PFSK-1 (cell line): Measurements from ENCODE around the gene NAA80.

Experiments
- FOXP2 ChIP-seq: optimal IDR thresholded peaks from 2 replicates; pipeline ENCODE3; 2011; ENCODE audit warnings: borderline replicate concordance, control low read depth, inconsistent platforms; ENCODE audit not compliant: insufficient read depth; ENCODE audit errors: extremely low read length, extremely low read depth
- POLR2AphosphoS5 ChIP-seq: IDR thresholded peaks from 2 replicates; pipeline ENCODE4 v1.6.1; 2012; ENCODE audit warnings: low read depth, mild to moderate bottlenecking, control low read depth, low read length, moderate library complexity
- SIN3A ChIP-seq: IDR thresholded peaks from 2 replicates; pipeline ENCODE4 v1.6.1; 2012; ENCODE audit warnings: mild to moderate bottlenecking, low read length, moderate library complexity, borderline replicate concordance; ENCODE audit not compliant: insufficient read depth
- TAF1 ChIP-seq: IDR thresholded peaks from 2 replicates; pipeline ENCODE4 v1.6.1; 2012; ENCODE audit warnings: low read length, control low read depth, borderline replicate concordance; ENCODE audit not compliant: insufficient read depth
- TF ChIP-seq, protein P1 (sequence below), 2 experiments: IDR thresholded peaks; 2 replicates each; pipeline versions ENCODE4 v1.6.1 to v1.8.0; 2011 to 2012; ENCODE audit warnings: low read depth in 2 of 2, low read length in 2 of 2, control low read depth in 1 of 2, inconsistent platforms in 1 of 2, mild to moderate bottlenecking in 1 of 2, moderate library complexity in 1 of 2; ENCODE audit not compliant: insufficient read depth in 1 of 2

The NAA80 gene

DNA sequence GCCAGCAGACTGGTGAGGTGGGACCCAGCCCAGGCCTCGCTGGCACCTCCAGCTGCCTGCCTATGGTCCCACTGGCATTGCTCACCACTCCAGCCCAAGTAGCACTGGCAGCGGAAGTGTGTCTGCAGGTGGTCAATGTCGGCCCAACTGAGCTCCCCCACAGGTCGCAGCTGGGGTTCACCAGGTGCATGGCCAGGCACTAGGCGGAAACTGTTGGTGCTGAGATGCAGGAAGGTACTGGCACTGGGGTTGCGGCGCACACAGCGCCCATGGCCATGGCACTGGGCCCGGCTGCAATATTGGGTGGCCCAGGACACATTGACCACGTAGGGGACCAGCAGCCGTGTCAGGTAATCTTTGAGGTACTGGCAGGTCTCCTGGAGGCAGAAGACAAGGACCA, 19.0 kb upstream of the NAA80 start:
- TF ChIP-seq TAF1 (no peak), FOXP2 (no peak), POLR2AphosphoS5 (no peak), SIN3A (no peak)
- TF ChIP-seq, protein P1, sequence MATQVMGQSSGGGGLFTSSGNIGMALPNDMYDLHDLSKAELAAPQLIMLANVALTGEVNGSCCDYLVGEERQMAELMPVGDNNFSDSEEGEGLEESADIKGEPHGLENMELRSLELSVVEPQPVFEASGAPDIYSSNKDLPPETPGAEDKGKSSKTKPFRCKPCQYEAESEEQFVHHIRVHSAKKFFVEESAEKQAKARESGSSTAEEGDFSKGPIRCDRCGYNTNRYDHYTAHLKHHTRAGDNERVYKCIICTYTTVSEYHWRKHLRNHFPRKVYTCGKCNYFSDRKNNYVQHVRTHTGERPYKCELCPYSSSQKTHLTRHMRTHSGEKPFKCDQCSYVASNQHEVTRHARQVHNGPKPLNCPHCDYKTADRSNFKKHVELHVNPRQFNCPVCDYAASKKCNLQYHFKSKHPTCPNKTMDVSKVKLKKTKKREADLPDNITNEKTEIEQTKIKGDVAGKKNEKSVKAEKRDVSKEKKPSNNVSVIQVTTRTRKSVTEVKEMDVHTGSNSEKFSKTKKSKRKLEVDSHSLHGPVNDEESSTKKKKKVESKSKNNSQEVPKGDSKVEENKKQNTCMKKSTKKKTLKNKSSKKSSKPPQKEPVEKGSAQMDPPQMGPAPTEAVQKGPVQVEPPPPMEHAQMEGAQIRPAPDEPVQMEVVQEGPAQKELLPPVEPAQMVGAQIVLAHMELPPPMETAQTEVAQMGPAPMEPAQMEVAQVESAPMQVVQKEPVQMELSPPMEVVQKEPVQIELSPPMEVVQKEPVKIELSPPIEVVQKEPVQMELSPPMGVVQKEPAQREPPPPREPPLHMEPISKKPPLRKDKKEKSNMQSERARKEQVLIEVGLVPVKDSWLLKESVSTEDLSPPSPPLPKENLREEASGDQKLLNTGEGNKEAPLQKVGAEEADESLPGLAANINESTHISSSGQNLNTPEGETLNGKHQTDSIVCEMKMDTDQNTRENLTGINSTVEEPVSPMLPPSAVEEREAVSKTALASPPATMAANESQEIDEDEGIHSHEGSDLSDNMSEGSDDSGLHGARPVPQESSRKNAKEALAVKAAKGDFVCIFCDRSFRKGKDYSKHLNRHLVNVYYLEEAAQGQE (IDR thresholded peaks at IDR 0.05; ENCODE audit: insufficient read depth in 1 of 2, low read depth in 2 of 2, low read length in 2 of 2), result no peak

- TF ChIP-seq POLR2AphosphoS5 (no peak), FOXP2 (no peak), TAF1 (no peak), SIN3A (no peak)
- TF ChIP-seq, protein P1 (IDR thresholded peaks at IDR 0.05; ENCODE audit: insufficient read depth in 1 of 2, low read depth in 2 of 2, low read length in 2 of 2), result no peak
These were observed 18.1 kb upstream of the NAA80 start for GRCh38 chr3:50317300-50317699.

- TF ChIP-seq POLR2AphosphoS5, result no peak
These were observed 17.5 kb upstream of the NAA80 start for GRCh38 chr3:50316657-50317242.

GRCh38 chr3:50314816-50315215, 15.6 kb upstream of the NAA80 start:
- TF ChIP-seq, protein P1 (IDR thresholded peaks at IDR 0.05; ENCODE audit: insufficient read depth in 1 of 2, low read depth in 2 of 2, low read length in 2 of 2), result no peak
- TF ChIP-seq POLR2AphosphoS5 (no peak), TAF1 (no peak)

DNA sequence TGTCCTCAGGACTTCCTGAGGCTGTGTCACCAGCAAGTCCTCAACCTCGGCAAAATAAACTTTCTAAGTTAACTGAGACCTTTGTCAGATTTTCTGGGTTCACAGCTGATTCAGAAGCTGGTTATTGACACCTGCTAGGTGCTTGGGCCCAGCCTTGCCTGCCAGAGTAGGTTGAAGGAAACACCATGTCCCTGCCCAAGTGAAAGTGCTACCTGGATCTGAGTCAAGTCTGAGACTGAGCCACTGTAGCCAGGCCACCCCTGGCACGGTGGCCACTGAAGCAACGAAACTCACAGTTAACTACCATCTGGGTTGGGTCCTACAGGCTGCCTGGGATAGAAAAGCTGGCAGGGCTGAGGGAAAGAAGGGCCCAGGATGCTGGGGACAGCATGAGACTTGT, 15.1 kb upstream of the NAA80 start:
- no peak for TF ChIP-seq POLR2AphosphoS5
- TF ChIP-seq TAF1, result no peak
- TF ChIP-seq, protein P1 (IDR thresholded peaks at IDR 0.05; ENCODE audit: insufficient read depth in 1 of 2, low read depth in 2 of 2, low read length in 2 of 2), result no peak
- TF ChIP-seq SIN3A, result no peak

DNA sequence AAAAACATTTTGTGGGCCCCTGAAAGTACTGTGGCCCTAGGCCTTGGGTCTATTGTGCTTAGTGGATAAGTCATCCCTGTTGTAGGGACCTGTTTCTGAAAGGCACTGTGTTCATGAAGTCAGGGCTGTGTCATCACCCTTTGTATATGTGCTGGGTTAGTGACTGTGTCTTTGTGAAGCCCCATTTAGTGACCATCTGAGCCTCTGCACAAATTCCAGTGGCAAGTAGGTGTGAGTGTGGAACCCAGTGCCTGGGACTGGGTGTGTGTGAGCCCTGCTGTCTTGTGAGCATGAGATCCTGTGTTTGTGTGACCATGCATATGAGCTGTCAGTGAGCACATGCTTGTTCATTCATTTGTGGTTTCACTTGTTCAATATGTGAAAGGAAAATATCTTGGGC, 5.4 kb upstream of the NAA80 start:
- no peak for TF ChIP-seq POLR2AphosphoS5
- TF ChIP-seq TAF1, result no peak
- TF ChIP-seq FOXP2, result no peak
- TF ChIP-seq, protein P1 (IDR thresholded peaks at IDR 0.05; ENCODE audit: insufficient read depth in 1 of 2, low read depth in 2 of 2, low read length in 2 of 2), result no peak
- no peak for TF ChIP-seq SIN3A
